K562 (cell line): ENCODE data around the gene PFKFB2. TPM values are rescaled to one million over a fixed set of nuclear protein-coding genes. Genes with fewer than 3 reads are reported as not detected.
A peak's percentile ranks its signal among the peaks of the same experiment; 100 is the strongest.

ENCODE experiments used
- ATAC-seq: fragments of 200-7000 bp; cut with Tn5 transposase; 3 replicates; pipeline ENCODE4 v1.9.1; 2020; ENCODE audit warnings: moderate library complexity
- BruUV-seq: library from RNA; stranded (reverse); fragments of 400-500 nt; replicated peaks from 2 replicates; lab custom pipeline; 2021; lab: Mats Ljungman, UMichigan
- CTCF ChIA-PET: fragments of 300-600 bp; formaldehyde crosslinking; extraction: SDS; loops from one replicate; lab custom pipeline; 2021; ENCODE audit warnings: low intra/inter-chr PET ratio; lab: Yijun Ruan, JAX
- POLR2A ChIA-PET: fragments of 300-600, 350-650 bp; sonication (Branson Sonifier 250); formaldehyde crosslinking; extraction: SDS; loops from one replicate; lab custom pipeline; 2021; ENCODE audit warnings: antibody characterized with exemption, inconsistent platforms; lab: Yijun Ruan, JAX
- DNase-seq, 4 experiments: peaks; one replicate each; pipeline versions ENCODE4 v3.0.0 to v3.0.0-alpha.2; 2011 to 2018; ENCODE audit warnings: low spot score in 3 of 4, mixed read lengths in 3 of 4; ENCODE audit errors: extremely low read depth in 1 of 4
- FAIRE-seq: peaks from 2 replicates; lab custom pipeline; 2011; peaks lifted over from hg19 to GRCh38; lab: Jason Lieb, UNC
- H2AFZ ChIP-seq: 2 replicates; pipeline ENCODE4 v1.6.0; 2011; ENCODE audit warnings: low read depth, low read length, control low read depth, inconsistent platforms
- H3K27ac ChIP-seq: fragments of 200-600 bp; 3 replicates; pipeline ENCODE4 v1.8.0; 2011; ENCODE audit warnings: low read depth, mild to moderate bottlenecking, control low read depth, inconsistent platforms, low read length, moderate library complexity, mixed read lengths; ENCODE audit errors: extremely low read depth
- H3K27me3 ChIP-seq, 2 experiments: fragments of 300-600 bp in 1 of 2; 2 replicates in 1 of 2; 3 replicates in 1 of 2; pipeline versions ENCODE4 v1.6.0 to v1.8.0; 2011; ENCODE audit warnings: inconsistent platforms in 2 of 2, low read length in 2 of 2, mild to moderate bottlenecking in 1 of 2, mixed read lengths in 1 of 2, moderate library complexity in 1 of 2; ENCODE audit not compliant: control insufficient read depth in 2 of 2, insufficient read depth in 2 of 2
- H3K36me3 ChIP-seq: fragments of 300-600 bp; 3 replicates; pipeline ENCODE4 v1.8.0; 2011; ENCODE audit warnings: mild to moderate bottlenecking, low read length, inconsistent platforms; ENCODE audit not compliant: control insufficient read depth, insufficient read depth
- H3K4me1 ChIP-seq, 2 experiments: fragments of 200-600 bp in 1 of 2; replicated peaks in 1 of 2; 2 replicates in 1 of 2; 3 replicates in 1 of 2; pipeline versions ENCODE4 v1.5.1 to v1.8.0; 2011; ENCODE audit warnings: inconsistent platforms in 2 of 2, low read length in 2 of 2, mild to moderate bottlenecking in 1 of 2, mixed read lengths in 1 of 2, moderate library complexity in 1 of 2; ENCODE audit not compliant: control insufficient read depth in 2 of 2, insufficient read depth in 2 of 2
- H3K4me2 ChIP-seq: 2 replicates; pipeline ENCODE4 v1.6.1; 2011; ENCODE audit warnings: low read length, control low read depth, inconsistent platforms, mixed read lengths; ENCODE audit not compliant: insufficient read depth
- H3K4me3 ChIP-seq: fragments of 200-600 bp; sonication (generic), shearing (Covaris generic); 2 replicates; pipeline ENCODE4 v1.5.1; 2016; ENCODE audit warnings: control low read depth, inconsistent platforms
- H3K79me2 ChIP-seq: fragments of 200-600 bp; 3 replicates; pipeline ENCODE4 v1.8.0; 2011; ENCODE audit warnings: low read length, inconsistent platforms; ENCODE audit not compliant: control insufficient read depth, insufficient read depth
- H3K9ac ChIP-seq, 2 experiments: 2 replicates each; pipeline versions ENCODE4 v1.6.0 to v1.6.1; 2011; ENCODE audit warnings: low read depth in 2 of 2, low read length in 2 of 2, control low read depth in 1 of 2, inconsistent platforms in 1 of 2, mild to moderate bottlenecking in 1 of 2, mixed read lengths in 1 of 2; ENCODE audit not compliant: insufficient read depth in 1 of 2
- H3K9me1 ChIP-seq: one replicate; pipeline ENCODE4 v1.6.0; 2011; ENCODE audit warnings: inconsistent platforms, mild to moderate bottlenecking, low read length, moderate library complexity; ENCODE audit not compliant: control insufficient read depth, insufficient read depth
- H3K9me3 ChIP-seq: replicated peaks from 2 replicates; pipeline ENCODE4 v1.5.1; 2011; ENCODE audit warnings: low read depth, low read length, inconsistent platforms; ENCODE audit not compliant: control insufficient read depth, insufficient read depth
- H4K20me1 ChIP-seq: replicated peaks from 2 replicates; pipeline ENCODE4 v1.6.1; 2011; ENCODE audit warnings: low read length, inconsistent platforms, mixed read lengths; ENCODE audit not compliant: control insufficient read depth, insufficient read depth
- ATF7 ChIP-seq: fragments of 450-650 bp; IDR thresholded peaks from 2 replicates; pipeline ENCODE4 v1.7.1; 2014; ENCODE audit warnings: mild to moderate bottlenecking, moderate library complexity
- CEBPB ChIP-seq: fragments of 450-650 bp; IDR thresholded peaks from 2 replicates; pipeline ENCODE4 v1.6.1; 2016; ENCODE audit warnings: missing genetic modification characterization, missing compliant biosample characterization
- CEBPG ChIP-seq, 3 experiments: fragments of 200-800 bp in 1 of 3; sonication (Bioruptor generic) in 1 of 3; sonication (generic) in 1 of 3; formaldehyde crosslinking in 1 of 3; IDR thresholded peaks in 2 of 3; conservative IDR thresholded peaks in 1 of 3; 2 replicates each; pipeline versions ENCODE4 v1.6.1 to v1.8.0; 2016 to 2022; ENCODE audit warnings: missing compliant biosample characterization in 2 of 3, missing genetic modification characterization in 2 of 3, mild to moderate bottlenecking in 1 of 3, missing genetic modification reagents in 1 of 3
- CTBP1 ChIP-seq: fragments of 450-650 bp; IDR thresholded peaks from 2 replicates; pipeline ENCODE4 v1.6.1; 2016; ENCODE audit warnings: borderline replicate concordance
- ESRRB ChIP-seq: fragments of 250-450 bp; sonication (Bioruptor Pico); IDR thresholded peaks from 2 replicates; pipeline ENCODE4 v1.5.0; 2020; ENCODE audit warnings: mild to moderate bottlenecking, moderate library complexity, borderline replicate concordance
- MAZ ChIP-seq, 2 experiments: fragments of 450-650 bp in 1 of 2; sonication (generic) in 1 of 2; formaldehyde crosslinking; IDR thresholded peaks in 1 of 2; conservative IDR thresholded peaks in 1 of 2; 2 replicates each; pipeline versions ENCODE4 v1.4.0 to v1.5.0; 2020; ENCODE audit warnings: mild to moderate bottlenecking in 1 of 2, missing genetic modification reagents in 1 of 2
- SMC3 ChIP-seq: conservative IDR thresholded peaks from 2 replicates; pipeline ENCODE4 v1.6.1; 2011; ENCODE audit warnings: low read depth, low read length, improper control_type of control experiment; ENCODE audit not compliant: insufficient read depth
- ZNF639 ChIP-seq, 2 experiments: fragments of 200-800 bp in 1 of 2; sonication (Bioruptor generic) in 1 of 2; sonication (generic) in 1 of 2; formaldehyde crosslinking in 1 of 2; IDR thresholded peaks in 1 of 2; conservative IDR thresholded peaks in 1 of 2; 2 replicates each; pipeline versions ENCODE4 v1.5.0 to v1.6.1; 2016 to 2020; ENCODE audit warnings: missing compliant biosample characterization in 1 of 2, missing genetic modification characterization in 1 of 2, missing genetic modification reagents in 1 of 2
- WGBS: fragments of 100-300 bp; shearing (Covaris generic); methylation state at CpG from one replicate; pipeline ENCODE4 v1.1.6; 2016; ENCODE audit warnings: low coverage, mixed read lengths; ENCODE audit not compliant: insufficient coverage; ENCODE audit errors: missing lambda C conversion rate; 5-methylcytosine and 5-hydroxymethylcytosine counted together
- in situ Hi-C: fragments of 300-500 bp; cut with MboI; formaldehyde crosslinking; loops from 4 replicates; pipeline ENCODE4 v1.15.0; 2018; ENCODE audit warnings: inconsistent platforms, mixed read lengths
- intact Hi-C: fragments of 100-400 bp; cut with micrococcal nuclease; formaldehyde crosslinking; loops from 2 replicates; pipeline ENCODE4 v1.14.2; 2022
- polyA plus RNA-seq, 8 experiments: library from polyadenylated mRNA; depleted of rRNA in 4 of 8; stranded (reverse) in 5 of 8; unstranded in 3 of 8; fragments of >200 nt; fragmentation: Nextera tagmentation in 2 of 8; fragmentation: Illumina TruSeq in 1 of 8; extraction: Ambion mirVana in 2 of 8; extraction: Trizol in 1 of 8; gene quantifications; 2 replicates each; pipeline versions ENCODE4 v1.2.1 to v1.2.3, GENCODE V29; 2011 to 2014; ENCODE audit warnings: inconsistent platforms in 1 of 8, missing spikeins in 1 of 8
- total RNA-seq, 7 experiments: library from RNA; depleted of rRNA in 6 of 7; stranded (reverse); fragments of >200 nt in 6 of 7; fragmentation: Illumina TruSeq in 2 of 7; extraction: Trizol in 2 of 7; gene quantifications; 2 replicates each; pipeline versions ENCODE4 v1.2.1 to v1.2.3, GENCODE V29; 2011 to 2021; ENCODE audit warnings: low replicate concordance in 1 of 7
- TF ChIP-seq, protein P1 (sequence below), 2 experiments: fragments of 450-650 bp in 1 of 2; sonication (generic) in 1 of 2; formaldehyde crosslinking in 1 of 2; IDR thresholded peaks in 1 of 2; conservative IDR thresholded peaks in 1 of 2; 2 replicates each; pipeline versions ENCODE4 v1.6.1 to v1.8.1; 2016 to 2023; ENCODE audit warnings: mild to moderate bottlenecking in 2 of 2, moderate library complexity in 2 of 2, inconsistent platforms in 1 of 2, missing genetic modification reagents in 1 of 2

Gene PFKFB2
- total and polyA plus RNA-seq, 9 of the 15 experiments (the other 6 are each of a cell fraction or from before 2014, with no cell fraction given): 6.9 to 26.0 (median 16.4) TPM

- in situ Hi-C loops: no loop called here
- FAIRE-seq (peak; percentile 59), DNase-seq (no peak), ATAC-seq (peak; percentile 74)
- no peak overlapping the region; the same call in 1 of the 2 replicates for H3K4me2 ChIP-seq
- WGBS: 38% methylated on average over 4 of the region's 4 CpGs
- H3K9ac ChIP-seq: peak overlapping the region in 1 of 2 experiments; percentile 64; a peak in 1 of 4 replicates
- H3K9me3 ChIP-seq: no peaks in the 10 kb centered on the region
- H3K27me3 ChIP-seq: no peaks in the 10 kb centered on the region
- H3K79me2 ChIP-seq: peaks cover 20% of the 10 kb centered on the region
- peak overlapping the region; percentile 19; the same call in 1 of the 3 replicates for H3K27ac ChIP-seq
- no peak overlapping the region for H3K4me3 ChIP-seq
- H3K4me1 ChIP-seq: peaks cover 9 to 42% of the 10 kb centered on the region in 2 experiments
- H4K20me1 ChIP-seq: no peaks in the 10 kb centered on the region
- POLR2A ChIA-PET: interaction anchor here (0.6 to 4.2 kb wide), 10 partner anchors 7 to 112 kb away, joined by 3 to 29 read pairs (median 6); partner anchors contain the start of genes C1orf116, PFKFB2 and YOD1
- intact Hi-C loops: no loop called here
- peaks cover 21% of the 10 kb centered on the region; the same call in 2 of the 3 replicates for H3K36me3 ChIP-seq
- TF ChIP-seq ATF7 (peak; percentile 22; the same call in 1 of the 2 replicates), MAZ (CRISPR knock-in tag; conservative IDR thresholded peaks at IDR 0.05 in 1 of 2, IDR thresholded peaks at IDR 0.05 in 1 of 2) (0 out of 4 replicates have a peak, but pooled peaks of 1 of the 2 experiments have one; percentile 16), ESRRB (CRISPR knock-in tag) (no peak), CEBPB (tag) (peak; percentile 87), CTBP1 (peak; percentile 27; the same call in 1 of the 2 replicates), SMC3 (no peak), ZNF639 (CRISPR knock-in tag; conservative IDR thresholded peaks at IDR 0.05 in 1 of 2, IDR thresholded peaks at IDR 0.05 in 1 of 2) (no peak), CEBPG (CRISPR knock-in tag; IDR thresholded peaks at IDR 0.05) (no peak; the same call in 1 of the 2 replicates), CEBPG (tag; conservative IDR thresholded peaks at IDR 0.05 in 1 of 2, IDR thresholded peaks at IDR 0.05 in 1 of 2) (peak; percentile 83 to 84)
- TF ChIP-seq, protein P1, sequence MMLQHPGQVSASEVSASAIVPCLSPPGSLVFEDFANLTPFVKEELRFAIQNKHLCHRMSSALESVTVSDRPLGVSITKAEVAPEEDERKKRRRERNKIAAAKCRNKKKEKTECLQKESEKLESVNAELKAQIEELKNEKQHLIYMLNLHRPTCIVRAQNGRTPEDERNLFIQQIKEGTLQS (IDR thresholded peaks at IDR 0.05): peak; percentile 76
- TF ChIP-seq, protein P1 (CRISPR knock-in tag; conservative IDR thresholded peaks at IDR 0.05): no peak
- TF ChIP-seq, all 486 proteins: peak for 6
- Histone ChIP-seq H2AFZ (peak overlapping the region; percentile 18; the same call in 1 of the 2 replicates), H3K9me1 (no peaks in the 10 kb centered on the region)
- CTCF ChIA-PET: no interaction called here
- BruUV-seq: no TSS peak
These were observed 13.5 kb upstream of the PFKFB2 start for GRCh38 chr1:207039380-207040180.
